HCT116 (cell line): Measurements from ENCODE around the gene NPHS1. TPM values are rescaled to one million over a fixed set of nuclear protein-coding genes. Genes with fewer than 3 reads are reported as not detected.

Experiments used
- ATAC-seq: fragments of 200-7000 bp; cut with Tn5 transposase; 2 replicates; pipeline ENCODE4 v1.9.1; 2020; ENCODE audit warnings: mild to moderate bottlenecking, moderate library complexity
- BruUV-seq: library from RNA; stranded (reverse); fragments of 400-500 nt; replicated peaks from 2 replicates; lab custom pipeline; 2021; lab: Mats Ljungman, UMichigan
- CTCF ChIA-PET: fragments of 300-600 bp; sonication (Branson Sonifier 250); formaldehyde crosslinking; loops from one replicate; lab custom pipeline; 2021; ENCODE audit warnings: antibody characterized with exemption; lab: Charles Lee
- POLR2A ChIA-PET: fragments of 300-600, 350-600 bp; sonication (Branson Sonifier 250); formaldehyde crosslinking; loops from one replicate; lab custom pipeline; 2021; ENCODE audit warnings: antibody characterized with exemption; lab: Charles Lee
- RAD21 ChIA-PET, 2 experiments: fragments of 300-600 bp; sonication (Branson Sonifier 250); formaldehyde crosslinking; loops; one replicate each; lab custom pipeline; 2023; ENCODE audit warnings: low total read pairs in 2 of 2; ENCODE audit not compliant: uncharacterized antibody in 2 of 2, unreplicated experiment in 2 of 2, low non-redundant PET in 1 of 2; lab: Charles Lee
- DNase-seq: peaks from one replicate; pipeline ENCODE4 v3.0.0-alpha.2; 2010; ENCODE audit warnings: low read depth, low spot score
- H2AFZ ChIP-seq: fragments of 200-600 bp; shearing (Covaris generic), sonication (generic); 2 replicates; pipeline ENCODE4 v1.6.1; 2017; ENCODE audit warnings: low read depth, mixed run types, mixed read lengths, antibody characterized with exemption, low read length; ENCODE audit not compliant: poor library complexity, severe bottlenecking
- H3K27ac ChIP-seq: 2 replicates; pipeline ENCODE4 v1.5.1; 2012; ENCODE audit warnings: low read depth, low read length
- H3K27me3 ChIP-seq: fragments of 200-600 bp; sonication (generic); 2 replicates; pipeline ENCODE4 v1.6.1; 2016; ENCODE audit warnings: mixed run types, low read length, mixed read lengths; ENCODE audit not compliant: insufficient read depth
- H3K36me3 ChIP-seq, 2 experiments: fragments of 200-500 bp in 1 of 2; fragments of 200-600 bp in 1 of 2; sonication (Bioruptor generic) in 1 of 2; sonication (generic) in 1 of 2; 2 replicates each; pipeline versions ENCODE4 v1.5.1 to v1.6.1; 2014 to 2016; ENCODE audit warnings: low read length in 2 of 2, inconsistent platforms in 1 of 2, mixed read lengths in 1 of 2, mixed run types in 1 of 2; ENCODE audit not compliant: insufficient read depth in 2 of 2, control insufficient read depth in 1 of 2
- H3K4me1 ChIP-seq, 2 experiments: fragments of 200-600 bp in 1 of 2; sonication (generic) in 1 of 2; 2 replicates each; pipeline versions ENCODE4 v1.5.1 to v1.6.1; 2012 to 2017; ENCODE audit warnings: low read length in 2 of 2, inconsistent platforms in 1 of 2, mild to moderate bottlenecking in 1 of 2, mixed read lengths in 1 of 2, mixed run types in 1 of 2, moderate library complexity in 1 of 2; ENCODE audit not compliant: insufficient read depth in 2 of 2, control insufficient read depth in 1 of 2
- H3K4me2 ChIP-seq: fragments of 200-600 bp; sonication (generic); 2 replicates; pipeline ENCODE4 v1.6.1; 2017; ENCODE audit warnings: mixed run types, low read length, mixed read lengths
- H3K4me3 ChIP-seq, 2 experiments: fragments of 200-600 bp in 1 of 2; sonication (generic) in 1 of 2; replicated peaks in 1 of 2; 2 replicates each; pipeline ENCODE4 v1.5.1; 2011 to 2016; ENCODE audit warnings: low read length in 2 of 2, control low read depth in 1 of 2, low read depth in 1 of 2, mild to moderate bottlenecking in 1 of 2, mixed read lengths in 1 of 2, mixed run types in 1 of 2
- H3K79me2 ChIP-seq: fragments of 200-600 bp; sonication (generic); 2 replicates; pipeline ENCODE4 v1.6.1; 2017; ENCODE audit warnings: mild to moderate bottlenecking, mixed run types, low read length, moderate library complexity, mixed read lengths; ENCODE audit not compliant: insufficient read depth
- H3K9ac ChIP-seq: fragments of 200-600 bp; sonication (generic); 2 replicates; pipeline ENCODE4 v1.6.1; 2016; ENCODE audit warnings: low read length, mixed read lengths
- H3K9me2 ChIP-seq: fragments of 200-600 bp; sonication (generic), shearing (Covaris generic); 2 replicates; pipeline ENCODE4 v1.6.1; 2017; ENCODE audit warnings: mixed run types, mild to moderate bottlenecking, moderate library complexity; ENCODE audit not compliant: insufficient read depth
- H3K9me3 ChIP-seq, 2 experiments: fragments of 200-500 bp in 1 of 2; fragments of 200-600 bp in 1 of 2; sonication (Bioruptor generic) in 1 of 2; sonication (generic) in 1 of 2; 2 replicates each; pipeline ENCODE4 v1.6.1; 2014 to 2017; ENCODE audit warnings: low read length in 2 of 2, mixed read lengths in 2 of 2, inconsistent platforms in 1 of 2, low read depth in 1 of 2, mild to moderate bottlenecking in 1 of 2, mixed run types in 1 of 2, moderate library complexity in 1 of 2; ENCODE audit not compliant: control insufficient read depth in 1 of 2, insufficient read depth in 1 of 2
- H4K20me1 ChIP-seq: fragments of 200-600 bp; sonication (generic), shearing (Covaris generic); 2 replicates; pipeline ENCODE4 v1.6.1; 2017; ENCODE audit warnings: mixed run types, mild to moderate bottlenecking, moderate library complexity; ENCODE audit not compliant: insufficient read depth
- FOSL1 ChIP-seq: IDR thresholded peaks from 2 replicates; pipeline ENCODE4 v1.6.1; 2012; ENCODE audit warnings: low read depth
- POLR2A ChIP-seq: IDR thresholded peaks from 2 replicates; pipeline ENCODE4 v1.7.0; 2011; ENCODE audit warnings: borderline replicate concordance; ENCODE audit not compliant: insufficient read depth, insufficient read length; ENCODE audit errors: extremely low read depth
- POLR2AphosphoS5 ChIP-seq: IDR thresholded peaks from 2 replicates; pipeline ENCODE4 v1.6.1; 2011; ENCODE audit warnings: mild to moderate bottlenecking, low read depth, low read length, moderate library complexity
- SP1 ChIP-seq: IDR thresholded peaks from 2 replicates; pipeline ENCODE4 v1.6.1; 2012; ENCODE audit warnings: low read depth
- SRF ChIP-seq: IDR thresholded peaks from 2 replicates; pipeline ENCODE4 v1.6.1; 2012; ENCODE audit warnings: low read depth
- ZNF274 ChIP-seq: fragments of 200-500 bp; sonication (Bioruptor generic); IDR thresholded peaks from 2 replicates; pipeline ENCODE4 v1.6.1; 2014; ENCODE audit warnings: mild to moderate bottlenecking, low read depth, low read length, inconsistent platforms
- intact Hi-C: fragments of 100-400 bp; cut with micrococcal nuclease; formaldehyde crosslinking; loops from 2 replicates; pipeline ENCODE4 v1.10.0; 2022
- total RNA-seq: library from RNA; stranded (reverse); gene quantifications from one replicate; pipeline ENCODE4 v1.2.1, GENCODE V29; 2021; ENCODE audit not compliant: unreplicated experiment
- TF ChIP-seq, protein P1 (sequence below): IDR thresholded peaks from 2 replicates; pipeline ENCODE4 v1.6.1; 2011; ENCODE audit warnings: mild to moderate bottlenecking, low read length, moderate library complexity; ENCODE audit not compliant: insufficient replicate concordance; ENCODE audit errors: extremely low read depth

The NPHS1 gene
- total RNA-seq, 1 experiment from 2014 or later: 0.57 TPM

DNA sequence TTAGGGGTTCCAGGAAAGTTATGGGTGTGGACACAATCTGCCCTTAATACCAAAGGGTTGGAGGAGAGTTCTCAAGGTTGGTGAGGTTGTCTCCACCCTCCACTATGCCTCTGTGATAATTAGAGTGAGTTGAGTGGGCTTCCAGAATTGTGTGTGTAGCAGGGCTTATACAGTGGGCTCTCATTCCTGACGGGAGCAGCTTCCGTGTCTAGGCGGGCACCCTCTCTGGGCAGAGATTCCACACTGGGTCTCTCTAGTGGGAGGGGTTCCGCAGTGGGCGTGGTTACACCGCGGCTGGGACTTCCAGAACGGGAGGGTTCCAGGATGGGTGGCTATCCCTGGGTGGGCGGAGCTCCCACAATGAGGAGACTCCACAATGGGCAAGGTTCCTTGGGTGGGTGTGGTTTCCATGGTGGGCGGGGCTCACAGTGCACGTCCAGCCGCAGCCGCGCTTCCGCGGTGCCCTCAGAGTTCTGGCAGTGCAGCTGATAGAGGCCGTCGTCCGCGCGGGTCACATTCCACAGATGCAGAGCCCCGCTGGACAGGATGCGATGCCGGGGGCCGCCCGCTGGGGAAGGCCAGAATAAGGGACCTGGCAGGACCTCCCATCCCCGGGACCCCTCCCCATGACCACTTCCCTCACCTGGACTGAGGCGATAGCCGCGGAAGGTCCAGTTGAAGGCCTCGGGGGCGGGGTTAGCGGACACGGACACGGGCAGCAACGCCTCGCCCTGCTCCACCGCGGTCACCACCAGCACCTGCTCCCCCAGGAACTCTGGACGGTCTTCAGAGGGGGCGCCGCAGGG lies 8.4 kb downstream of the NPHS1 start:
- H3K36me3 ChIP-seq: no peaks in the 10 kb centered on the region
- H3K4me3 ChIP-seq: peak overlapping the region; percentile 34 to 50
- peak overlapping the region; percentile 98 for H3K4me2 ChIP-seq
- intact Hi-C loops: no loop called here
- ChIA-PET POLR2A (interaction anchor here (0.7 to 1.0 kb wide), 2 partner anchors 17 to 199 kb away, joined by 3 to 4 read pairs; no protein-coding TSS in a partner anchor), CTCF (no interaction called here), RAD21 (no interaction called here)
- H2AFZ ChIP-seq: no peak overlapping the region
- 0 out of 2 replicates have a peak overlapping the region, but pooled peaks have one; percentile 26 for H3K9ac ChIP-seq
- TF ChIP-seq, protein P1, sequence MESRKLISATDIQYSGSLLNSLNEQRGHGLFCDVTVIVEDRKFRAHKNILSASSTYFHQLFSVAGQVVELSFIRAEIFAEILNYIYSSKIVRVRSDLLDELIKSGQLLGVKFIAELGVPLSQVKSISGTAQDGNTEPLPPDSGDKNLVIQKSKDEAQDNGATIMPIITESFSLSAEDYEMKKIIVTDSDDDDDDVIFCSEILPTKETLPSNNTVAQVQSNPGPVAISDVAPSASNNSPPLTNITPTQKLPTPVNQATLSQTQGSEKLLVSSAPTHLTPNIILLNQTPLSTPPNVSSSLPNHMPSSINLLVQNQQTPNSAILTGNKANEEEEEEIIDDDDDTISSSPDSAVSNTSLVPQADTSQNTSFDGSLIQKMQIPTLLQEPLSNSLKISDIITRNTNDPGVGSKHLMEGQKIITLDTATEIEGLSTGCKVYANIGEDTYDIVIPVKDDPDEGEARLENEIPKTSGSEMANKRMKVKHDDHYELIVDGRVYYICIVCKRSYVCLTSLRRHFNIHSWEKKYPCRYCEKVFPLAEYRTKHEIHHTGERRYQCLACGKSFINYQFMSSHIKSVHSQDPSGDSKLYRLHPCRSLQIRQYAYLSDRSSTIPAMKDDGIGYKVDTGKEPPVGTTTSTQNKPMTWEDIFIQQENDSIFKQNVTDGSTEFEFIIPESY: no peak
- no peak for TF ChIP-seq SRF
- TF ChIP-seq POLR2A: peak; percentile 22
- TF ChIP-seq FOSL1: no peak
- no peak for TF ChIP-seq ZNF274
- peak; percentile 12; the same call in 1 of the 2 replicates for TF ChIP-seq SP1
- peak; percentile 54 for TF ChIP-seq POLR2AphosphoS5
- no peak overlapping the region for H3K27ac ChIP-seq
- H4K20me1 ChIP-seq: no peaks in the 10 kb centered on the region
- no TSS peak for BruUV-seq
- no peaks in the 10 kb centered on the region for H3K9me3 ChIP-seq
- ATAC-seq: peak; percentile 80
- H3K9me2 ChIP-seq: no peaks in the 10 kb centered on the region
- peaks cover 17 to 35% of the 10 kb centered on the region in 2 experiments; a peak in 3 of 4 replicates for H3K4me1 ChIP-seq
- no peaks in the 10 kb centered on the region for H3K79me2 ChIP-seq
- no peaks in the 10 kb centered on the region for H3K27me3 ChIP-seq
- DNase-seq: peak; percentile 74
